Liver (tissue), 3 donors: Measurements from ENCODE around the gene ARHGEF35.

ENCODE experiments used
- CTCF ChIP-seq: fragments of 150-350 bp; IDR thresholded peaks from 2 replicates; pipeline ENCODE4 v1.5.1; 2017; ENCODE audit warnings: improper control_type of control experiment, low read depth, low read length; ENCODE audit not compliant: missing input control
- RAD21 ChIP-seq, 2 donors: IDR thresholded peaks; 2 replicates each; pipeline ENCODE4 v1.6.1; 2016; ENCODE audit warnings: antibody characterized with exemption in 2 of 2, mild to moderate bottlenecking in 2 of 2
- donor health status: healthy.
- donor health status: healthy.

GRCh38 chr7:144148224-144148827, 47.3 kb downstream of the ARHGEF35 start:
- TF ChIP-seq CTCF (no peak), RAD21 (IDR thresholded peaks at IDR 0.05) (no peak)
